K562 (cell line): ENCODE data around the gene CHORDC1. TPM values are rescaled to one million over a fixed set of nuclear protein-coding genes. Genes with fewer than 3 reads are reported as not detected.

Source experiments
- ZBTB1 ChIP-seq: sonication (generic); formaldehyde crosslinking; IDR thresholded peaks from 2 replicates; pipeline ENCODE4 v1.8.1; 2023; ENCODE audit warnings: missing genetic modification reagents, low read depth, mild to moderate bottlenecking, borderline replicate concordance
- ZBTB40 ChIP-seq, 2 experiments: fragments of 450-650 bp in 1 of 2; sonication (generic) in 1 of 2; formaldehyde crosslinking in 1 of 2; IDR thresholded peaks; 2 replicates each; pipeline versions ENCODE4 v1.7.1 to v1.9.0; 2016 to 2022; ENCODE audit warnings: inconsistent platforms in 1 of 2, mild to moderate bottlenecking in 1 of 2, missing genetic modification reagents in 1 of 2
- ZNF830 ChIP-seq: fragments of 250-450 bp; sonication (Bioruptor Pico); IDR thresholded peaks from 2 replicates; pipeline ENCODE4 v1.5.0; 2021; ENCODE audit warnings: mild to moderate bottlenecking
- polyA plus RNA-seq, 8 experiments: library from polyadenylated mRNA; depleted of rRNA in 4 of 8; stranded (reverse) in 5 of 8; unstranded in 3 of 8; fragments of >200 nt; fragmentation: Nextera tagmentation in 2 of 8; fragmentation: Illumina TruSeq in 1 of 8; extraction: Ambion mirVana in 2 of 8; extraction: Trizol in 1 of 8; gene quantifications; 2 replicates each; pipeline versions ENCODE4 v1.2.1 to v1.2.3, GENCODE V29; 2011 to 2014; ENCODE audit warnings: inconsistent platforms in 1 of 8, missing spikeins in 1 of 8
- total RNA-seq, 7 experiments: library from RNA; depleted of rRNA in 6 of 7; stranded (reverse); fragments of >200 nt in 6 of 7; fragmentation: Illumina TruSeq in 2 of 7; extraction: Trizol in 2 of 7; gene quantifications; 2 replicates each; pipeline versions ENCODE4 v1.2.1 to v1.2.3, GENCODE V29; 2011 to 2021; ENCODE audit warnings: low replicate concordance in 1 of 7

The CHORDC1 gene
- total and polyA plus RNA-seq, 9 of the 15 experiments (the other 6 are each of a cell fraction or from before 2014, with no cell fraction given): 68.7 to 148 (median 112) TPM

- TF ChIP-seq ZBTB40 (IDR thresholded peaks at IDR 0.05): peak; percentile 31; the same call in 1 of the 2 replicates
- TF ChIP-seq ZBTB40 (CRISPR knock-in tag; IDR thresholded peaks at IDR 0.05): no peak
- no peak for TF ChIP-seq ZBTB1 (CRISPR knock-in tag)
- no peak for TF ChIP-seq ZNF830
Measured at GRCh38 chr11:90250970-90251369, 28.1 kb upstream of the CHORDC1 start (continued).
